GM12864 (cell line): ENCODE data around the gene TBXAS1.

Experiments used
- DNase-seq: peaks from one replicate; pipeline ENCODE4 v3.0.0-alpha.2; 2011; ENCODE audit warnings: low read depth
- H3K4me3 ChIP-seq: 2 replicates; pipeline ENCODE4 v1.5.1; 2011; ENCODE audit warnings: mild to moderate bottlenecking, low read depth, low read length, control low read depth
- TF ChIP-seq, protein P1 (sequence below): IDR thresholded peaks from 2 replicates; pipeline ENCODE4 v1.5.1; 2011; ENCODE audit warnings: low read depth, mild to moderate bottlenecking, moderate library complexity, low read length, control low read depth, inconsistent platforms; ENCODE audit errors: missing control alignments

TBXAS1 gene

DNA sequence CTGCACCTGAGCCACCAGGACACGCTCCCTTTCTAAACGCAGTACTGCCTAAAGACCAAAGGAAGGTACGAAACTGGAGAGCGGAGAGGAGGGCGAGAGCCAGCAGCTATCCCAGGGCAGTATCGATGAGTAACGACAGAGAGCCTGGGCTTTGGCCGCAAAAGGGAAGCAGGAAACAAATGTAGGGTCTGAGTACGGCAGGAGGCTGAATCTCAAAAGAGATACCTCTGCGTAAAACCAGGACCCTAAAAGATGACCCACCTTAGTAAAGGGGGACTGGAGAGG, 213.3 kb downstream of the TBXAS1 start:
- TF ChIP-seq, protein P1, sequence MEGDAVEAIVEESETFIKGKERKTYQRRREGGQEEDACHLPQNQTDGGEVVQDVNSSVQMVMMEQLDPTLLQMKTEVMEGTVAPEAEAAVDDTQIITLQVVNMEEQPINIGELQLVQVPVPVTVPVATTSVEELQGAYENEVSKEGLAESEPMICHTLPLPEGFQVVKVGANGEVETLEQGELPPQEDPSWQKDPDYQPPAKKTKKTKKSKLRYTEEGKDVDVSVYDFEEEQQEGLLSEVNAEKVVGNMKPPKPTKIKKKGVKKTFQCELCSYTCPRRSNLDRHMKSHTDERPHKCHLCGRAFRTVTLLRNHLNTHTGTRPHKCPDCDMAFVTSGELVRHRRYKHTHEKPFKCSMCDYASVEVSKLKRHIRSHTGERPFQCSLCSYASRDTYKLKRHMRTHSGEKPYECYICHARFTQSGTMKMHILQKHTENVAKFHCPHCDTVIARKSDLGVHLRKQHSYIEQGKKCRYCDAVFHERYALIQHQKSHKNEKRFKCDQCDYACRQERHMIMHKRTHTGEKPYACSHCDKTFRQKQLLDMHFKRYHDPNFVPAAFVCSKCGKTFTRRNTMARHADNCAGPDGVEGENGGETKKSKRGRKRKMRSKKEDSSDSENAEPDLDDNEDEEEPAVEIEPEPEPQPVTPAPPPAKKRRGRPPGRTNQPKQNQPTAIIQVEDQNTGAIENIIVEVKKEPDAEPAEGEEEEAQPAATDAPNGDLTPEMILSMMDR: no peak

DNA sequence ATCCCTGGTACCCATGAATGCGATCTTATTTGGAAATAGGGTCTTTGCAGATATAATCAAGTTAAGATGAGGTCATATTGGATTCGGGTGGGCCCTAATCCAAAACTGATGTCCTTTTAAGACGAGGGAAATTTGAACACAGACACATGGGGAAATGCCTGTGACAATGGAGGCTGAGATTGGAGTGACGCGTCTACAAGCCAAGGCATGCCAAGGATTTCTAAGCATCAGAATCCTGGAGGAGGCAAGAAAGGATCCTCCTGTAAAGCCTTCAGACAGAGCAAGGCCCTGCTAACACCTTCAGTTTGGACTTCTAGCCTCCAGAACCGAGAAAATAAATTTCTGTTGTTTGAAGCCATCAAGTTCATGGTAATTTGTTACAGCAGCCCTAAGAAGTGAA, 215.2 kb downstream of the TBXAS1 start:
- no peak for DNase-seq

More for the DNA sequence above, 213.3 kb downstream of the TBXAS1 start:
- DNase-seq: no peak
- H3K4me3 ChIP-seq: no peak overlapping the region

GRCh38 chr7:140045697-140046096, 216.6 kb downstream of the TBXAS1 start:
- DNase-seq: no peak
- H3K4me3 ChIP-seq: no peak overlapping the region
- TF ChIP-seq, protein P1: no peak

More for the DNA sequence above, 215.2 kb downstream of the TBXAS1 start:
- TF ChIP-seq, protein P1: no peak
- H3K4me3 ChIP-seq: no peak overlapping the region

GRCh38 chr7:140047197-140047596, 218.1 kb downstream of the TBXAS1 start:
- H3K4me3 ChIP-seq: no peak overlapping the region
- TF ChIP-seq, protein P1: no peak
- no peak for DNase-seq

DNA sequence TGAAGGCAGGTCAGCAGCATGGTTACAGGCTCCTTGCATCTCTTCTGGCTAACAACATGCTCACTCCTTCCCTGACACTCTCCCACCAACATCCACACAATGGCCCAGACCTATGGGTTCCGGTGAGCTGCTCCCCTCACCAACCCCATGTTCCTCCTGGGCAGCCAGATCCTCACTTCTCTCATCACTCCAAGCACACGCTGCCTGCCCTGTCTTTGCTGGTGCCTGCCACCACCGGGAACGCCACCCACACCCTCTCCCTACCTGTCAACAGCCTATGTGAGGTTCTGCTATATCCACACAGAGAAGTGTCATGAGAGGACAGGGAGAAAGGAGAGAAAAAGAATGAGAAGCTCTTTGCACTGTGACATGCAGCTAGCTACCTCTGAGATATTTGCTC, 219.1 kb downstream of the TBXAS1 start:
- TF ChIP-seq, protein P1: no peak
- no peak for DNase-seq
- H3K4me3 ChIP-seq: no peak overlapping the region

GRCh38 chr7:140048989-140049338, 219.9 kb downstream of the TBXAS1 start:
- no peak for DNase-seq
- TF ChIP-seq, protein P1: no peak
- H3K4me3 ChIP-seq: no peak overlapping the region

- H3K4me3 ChIP-seq: no peak overlapping the region
- TF ChIP-seq, protein P1: no peak
- no peak for DNase-seq
Measured at GRCh38 chr7:140049339-140050024, 220.4 kb downstream of the TBXAS1 start.
